GM12864 (cell line): ENCODE results near the gene TECR.
A peak's percentile ranks its signal among the peaks of the same experiment; 100 is the strongest.

Experiments used
- DNase-seq: peaks from one replicate; pipeline ENCODE4 v3.0.0-alpha.2; 2011; ENCODE audit warnings: low read depth
- H3K4me3 ChIP-seq: 2 replicates; pipeline ENCODE4 v1.5.1; 2011; ENCODE audit warnings: mild to moderate bottlenecking, low read depth, low read length, control low read depth
- CTCF ChIP-seq: IDR thresholded peaks from 2 replicates; pipeline ENCODE4 v1.5.1; 2011; ENCODE audit warnings: low read depth, mild to moderate bottlenecking, moderate library complexity, low read length, control low read depth, inconsistent platforms; ENCODE audit errors: missing control alignments

Gene TECR

GRCh38 chr19:14570864-14571527 is 41.6 kb downstream of the TECR start:
- no peak for TF ChIP-seq CTCF
- peak overlapping the region; percentile 90 for H3K4me3 ChIP-seq
- no peak for DNase-seq

- peak; percentile 88 for TF ChIP-seq CTCF
- H3K4me3 ChIP-seq, result peak within 1 kb of the TSS; percentile 90
- DNase-seq, result peak; percentile 89
Measured at GRCh38 chr19:14571695-14572490, 42.5 kb downstream of the TECR start, which contains the start of gene NDUFB7. NDUFB7 (minus strand) TSS chr19:14572066; CDS start chr19:14572000, 66 bp downstream.

GRCh38 chr19:14575428-14575980 is 46.1 kb downstream of the TECR start:
- TF ChIP-seq CTCF, result no peak
- H3K4me3 ChIP-seq, result no peak overlapping the region
- no peak for DNase-seq

GRCh38 chr19:14576363-14576762 is 47.0 kb downstream of the TECR start:
- no peak for TF ChIP-seq CTCF
- no peak overlapping the region for H3K4me3 ChIP-seq
- no peak for DNase-seq

- no peak overlapping the region for H3K4me3 ChIP-seq
- no peak for DNase-seq
- TF ChIP-seq CTCF, result no peak
Measured at GRCh38 chr19:14577264-14577663, 47.9 kb downstream of the TECR start.

GRCh38 chr19:14577885-14578427 is 48.6 kb downstream of the TECR start:
- peak; percentile 38 for DNase-seq
- no peak for TF ChIP-seq CTCF
- no peak overlapping the region for H3K4me3 ChIP-seq
